HG02970 (cell line): ENCODE measurements around the gene GAS6.

ENCODE experiments used
- ATAC-seq: cut with Tn5 transposase; IDR thresholded peaks from one replicate; pipeline ENCODE4 v1.9.1; 2021; ENCODE audit warnings: mild to moderate bottlenecking, moderate library complexity, moderate number of reproducible peaks; ENCODE audit not compliant: unreplicated experiment, low FRiP score

GAS6 gene

DNA sequence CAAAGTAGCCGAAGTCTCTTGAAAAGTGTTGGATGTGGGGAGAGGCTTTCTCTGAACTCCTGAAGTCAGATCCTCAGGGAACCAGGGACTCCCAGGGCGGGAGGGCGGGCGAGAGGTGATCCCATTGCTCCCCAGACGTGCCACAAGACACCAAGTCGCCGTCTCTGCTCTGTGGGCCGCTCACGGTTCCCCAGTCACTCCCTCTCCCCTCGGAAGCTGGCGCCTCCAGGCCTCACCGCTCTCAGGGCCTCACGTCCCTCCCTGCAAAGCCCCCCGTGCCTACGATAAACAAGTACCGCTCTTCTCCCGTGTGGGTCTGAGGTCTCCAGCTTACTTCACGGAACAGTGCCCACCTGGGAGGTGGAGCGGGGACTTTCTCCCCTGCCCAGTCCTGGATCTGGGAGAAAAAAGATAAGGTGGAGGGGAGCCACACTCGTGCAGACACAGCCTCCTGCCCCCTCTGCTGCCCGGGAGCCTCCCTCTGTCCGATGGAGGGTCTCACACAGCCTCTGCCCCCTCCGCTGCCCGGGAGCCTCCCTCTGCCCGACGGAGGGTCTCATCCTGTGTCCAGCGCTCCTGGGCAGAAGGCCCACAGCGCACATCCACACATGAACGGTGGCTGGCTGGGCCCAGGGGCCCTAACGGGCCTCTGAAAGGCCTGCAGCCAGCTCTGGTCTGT lies 50.7 kb downstream of the GAS6 start:
- ATAC-seq = no peak

DNA sequence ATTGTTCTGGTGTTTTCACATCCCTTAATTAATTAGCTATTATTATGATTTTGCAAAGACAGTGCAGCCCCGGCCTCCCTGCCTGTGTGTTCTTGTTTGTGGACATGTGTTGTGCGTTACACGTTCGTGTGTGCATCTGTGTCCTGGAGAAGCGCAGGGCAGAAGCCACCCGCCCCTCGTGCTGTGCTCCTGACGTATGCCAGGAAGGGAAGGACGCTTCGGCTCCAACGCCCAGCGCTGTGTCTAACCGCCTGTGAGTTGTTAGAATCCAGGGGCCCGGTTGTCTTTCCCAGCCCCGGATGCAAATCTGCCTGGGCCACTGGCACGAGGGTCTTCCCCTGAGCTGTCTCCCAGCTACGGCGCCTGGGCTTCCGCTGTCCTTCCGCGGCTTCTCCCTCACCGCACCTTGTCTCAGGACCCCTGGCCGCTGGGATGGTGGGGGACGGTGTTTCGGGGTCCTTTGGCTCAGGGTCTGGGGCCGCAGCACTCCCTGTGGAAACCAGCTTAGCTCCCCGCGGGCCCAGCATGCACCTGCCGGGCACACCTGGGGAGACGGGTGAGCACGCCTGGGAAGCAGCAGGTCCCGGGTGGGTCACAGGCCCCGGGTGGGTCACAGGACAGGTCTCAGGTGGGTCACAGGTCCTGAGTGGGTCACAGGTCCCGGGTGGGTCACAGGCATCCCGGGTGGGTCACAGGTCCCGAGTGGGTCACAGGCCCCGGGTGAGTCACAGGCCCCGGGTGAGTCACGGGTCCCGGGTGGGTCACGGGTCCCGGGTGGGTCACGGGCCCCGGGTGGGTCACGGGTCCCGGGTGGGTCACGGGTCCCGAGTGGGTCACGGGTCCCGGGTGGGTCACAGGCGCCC lies 51.5 kb downstream of the GAS6 start:
- ATAC-seq = no peak

DNA sequence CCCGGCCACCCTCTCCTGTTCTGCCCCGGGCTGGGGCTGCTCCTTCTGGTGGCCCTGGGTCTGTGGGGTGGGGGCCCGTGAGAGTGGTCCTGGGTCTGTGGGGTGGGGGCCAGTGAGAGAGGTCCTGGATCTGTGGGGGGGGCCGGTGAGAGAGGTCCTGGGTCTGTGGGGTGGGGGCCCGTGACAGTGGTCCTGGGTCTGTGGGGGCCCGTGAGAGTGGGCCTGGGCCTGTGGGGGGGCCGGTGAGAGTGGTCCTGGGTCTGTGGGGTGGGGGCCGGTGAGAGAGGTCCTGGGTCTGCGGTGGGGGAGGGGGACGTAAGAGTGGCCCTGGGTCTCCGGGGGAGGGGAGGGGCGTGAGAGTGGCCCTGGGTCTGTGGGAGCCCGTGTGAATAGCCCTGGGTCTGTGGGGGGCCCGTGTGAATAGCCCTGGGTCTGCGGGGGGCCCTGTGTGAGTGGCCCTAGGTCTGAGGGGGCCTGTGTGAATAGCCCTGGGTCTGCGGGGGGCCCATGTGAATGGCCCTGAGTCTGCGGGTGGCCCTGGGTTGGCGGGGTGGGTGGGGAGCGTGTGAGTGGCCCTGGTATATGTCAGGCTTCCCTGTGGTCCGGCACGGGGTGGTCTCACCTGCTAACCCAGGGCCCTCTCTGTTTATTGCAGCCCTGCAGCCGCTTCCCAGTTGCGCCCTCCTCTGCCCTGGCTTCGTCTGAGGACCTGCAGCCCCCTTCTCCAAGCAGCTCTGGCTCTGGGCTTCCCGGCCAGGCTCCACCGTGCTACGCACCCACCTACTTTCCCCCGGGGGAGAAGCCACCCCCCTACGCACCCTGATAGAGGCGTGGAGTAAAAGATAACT lies 52.6 kb downstream of the GAS6 start:
- ATAC-seq = no peak

DNA sequence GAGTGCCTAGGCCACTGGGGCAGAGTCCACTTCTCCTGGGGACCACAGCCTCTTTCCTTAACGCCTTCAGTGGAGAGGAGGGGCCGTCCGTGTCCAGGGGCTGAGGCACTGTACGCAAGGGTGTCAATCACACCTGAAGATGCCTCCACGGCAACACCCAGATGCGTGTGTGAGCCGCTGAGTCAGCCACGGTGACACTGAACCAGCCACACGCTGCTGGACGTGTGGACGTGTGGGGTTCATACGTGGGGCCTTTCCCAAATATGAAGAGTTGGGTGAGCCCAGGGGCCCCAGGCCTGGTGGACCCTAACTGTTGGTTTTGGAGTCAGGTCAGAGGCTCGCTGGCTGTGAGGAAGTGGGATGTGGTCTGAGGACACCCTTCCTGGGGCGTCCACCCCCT lies 53.2 kb downstream of the GAS6 start:
- ATAC-seq = no peak

DNA sequence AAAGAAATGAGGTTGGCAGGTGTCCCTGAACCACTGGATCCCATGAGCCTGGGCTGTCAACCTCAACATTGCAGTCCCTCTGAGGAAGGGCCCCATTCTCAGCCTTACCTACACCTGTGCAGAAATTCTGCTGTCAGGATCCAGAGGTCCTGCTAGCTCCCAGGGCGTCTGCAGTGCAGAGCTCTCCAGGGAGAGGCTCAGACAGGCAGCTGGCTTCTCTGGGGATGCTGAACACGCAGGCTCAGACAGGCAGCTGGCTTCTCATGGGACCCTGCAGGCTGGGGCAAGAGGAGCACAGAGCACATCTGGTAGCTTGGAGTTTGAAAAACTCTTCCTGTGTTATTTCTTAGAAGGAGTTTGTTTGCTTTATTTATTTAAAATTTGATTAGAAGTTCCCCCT lies 53.9 kb downstream of the GAS6 start:
- ATAC-seq = no peak

DNA sequence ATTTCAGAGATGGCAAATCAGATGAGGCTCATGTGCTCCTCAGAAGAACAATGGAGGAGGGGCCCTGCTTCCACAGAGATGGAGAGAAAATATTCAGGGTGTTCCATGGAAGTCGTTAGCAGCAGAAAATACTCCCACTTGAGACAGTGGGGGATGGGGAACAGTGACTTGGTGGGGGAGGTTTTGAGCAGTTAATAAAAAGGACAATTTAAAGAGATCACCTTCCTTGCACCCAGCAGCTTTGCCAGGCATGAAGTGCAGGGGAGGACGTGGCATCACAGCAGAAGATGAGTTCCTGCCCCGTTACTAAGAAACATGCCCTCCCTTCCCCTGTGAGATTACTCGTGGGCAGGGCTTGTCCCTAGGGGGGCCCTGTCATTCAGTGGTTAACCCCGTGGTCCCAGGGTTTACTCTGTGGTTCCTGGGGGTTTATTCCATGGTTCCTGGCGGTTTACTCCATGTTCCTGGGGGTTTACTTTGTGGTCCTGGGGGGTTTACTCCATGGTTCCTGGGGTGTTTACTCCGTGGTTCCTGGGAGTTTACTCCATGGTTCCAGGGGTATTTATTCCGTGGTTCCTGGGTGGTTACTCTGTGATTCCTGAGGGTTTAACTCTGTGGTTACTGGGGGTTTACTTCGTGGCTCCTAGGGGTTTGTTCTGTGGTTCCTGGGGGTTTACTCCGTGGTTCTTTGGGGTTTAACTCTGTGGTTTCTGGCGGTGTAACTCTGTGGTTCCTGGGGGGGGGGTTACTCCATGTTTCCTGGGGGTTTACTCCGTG lies 55.6 kb downstream of the GAS6 start:
- ATAC-seq = no peak

DNA sequence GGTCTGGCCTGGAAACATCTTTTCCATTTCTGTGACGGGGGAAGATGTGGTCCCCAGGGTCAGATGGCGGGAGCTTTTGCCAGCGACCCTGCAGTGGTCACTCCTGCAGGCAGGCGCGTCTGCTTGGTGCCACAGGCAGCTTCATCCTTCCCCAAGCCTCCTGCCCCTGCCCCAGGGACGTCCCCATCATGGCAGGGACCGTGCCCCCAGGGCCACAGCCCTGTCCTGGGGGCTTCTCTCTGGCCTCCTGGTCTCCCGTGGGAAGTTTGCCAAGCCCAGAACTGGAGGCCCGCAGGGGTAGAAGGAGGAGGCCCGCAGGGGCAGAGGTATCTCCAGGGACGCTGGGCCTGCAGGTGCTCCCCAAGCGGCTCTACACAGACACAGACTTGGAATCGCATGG lies 57.4 kb downstream of the GAS6 start:
- ATAC-seq = no peak

DNA sequence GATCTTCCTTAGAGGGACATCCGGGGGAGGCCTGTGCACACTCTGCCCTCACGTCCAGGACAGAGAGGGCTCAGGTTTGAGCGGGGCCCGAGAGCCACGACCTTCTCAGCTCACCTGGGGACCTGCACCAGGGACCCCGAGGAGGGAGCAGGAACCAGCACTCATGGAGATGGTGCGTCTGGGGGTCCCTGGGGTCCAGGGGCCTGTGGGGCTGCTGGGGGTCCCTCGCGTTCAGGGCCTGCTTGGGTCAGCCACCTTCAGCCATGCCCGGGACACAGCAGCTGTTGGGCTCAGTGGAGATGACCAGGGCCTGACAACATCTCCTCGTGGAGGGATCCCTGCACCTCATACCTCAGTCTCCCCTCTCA lies 57.8 kb downstream of the GAS6 start:
- ATAC-seq = no peak

DNA sequence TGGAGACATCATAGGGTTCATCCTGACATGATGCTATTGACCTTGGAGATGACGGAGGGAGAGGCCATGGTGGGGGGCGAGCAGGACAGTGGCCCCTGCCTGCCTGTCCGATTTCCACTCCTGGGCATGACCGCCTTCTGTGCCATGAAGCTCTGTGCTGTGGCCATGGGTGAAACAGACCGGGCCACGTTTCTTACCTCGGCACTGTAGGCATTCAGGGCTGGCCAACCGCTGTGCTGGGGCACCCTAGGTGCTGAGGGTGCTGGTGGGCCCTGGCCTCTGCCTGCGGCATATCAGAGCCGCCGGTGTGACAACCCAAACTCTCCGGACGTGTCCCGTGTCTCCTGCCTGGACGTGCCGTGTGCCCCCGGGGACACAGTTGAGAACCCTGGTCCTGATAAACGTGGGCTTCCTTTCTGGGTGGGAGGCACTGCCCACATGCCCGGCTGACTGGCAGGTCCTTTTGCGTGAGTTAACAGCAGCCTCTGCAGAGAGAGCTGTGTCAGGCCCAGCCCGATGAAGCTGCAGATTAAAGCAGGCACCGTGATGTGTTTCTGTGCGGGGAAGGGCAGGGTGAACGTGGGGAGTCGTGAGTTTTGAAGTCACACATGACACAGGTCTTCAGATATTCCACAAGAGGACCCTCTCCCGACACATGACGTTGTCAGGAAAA lies 58.3 kb downstream of the GAS6 start:
- no peak for ATAC-seq

DNA sequence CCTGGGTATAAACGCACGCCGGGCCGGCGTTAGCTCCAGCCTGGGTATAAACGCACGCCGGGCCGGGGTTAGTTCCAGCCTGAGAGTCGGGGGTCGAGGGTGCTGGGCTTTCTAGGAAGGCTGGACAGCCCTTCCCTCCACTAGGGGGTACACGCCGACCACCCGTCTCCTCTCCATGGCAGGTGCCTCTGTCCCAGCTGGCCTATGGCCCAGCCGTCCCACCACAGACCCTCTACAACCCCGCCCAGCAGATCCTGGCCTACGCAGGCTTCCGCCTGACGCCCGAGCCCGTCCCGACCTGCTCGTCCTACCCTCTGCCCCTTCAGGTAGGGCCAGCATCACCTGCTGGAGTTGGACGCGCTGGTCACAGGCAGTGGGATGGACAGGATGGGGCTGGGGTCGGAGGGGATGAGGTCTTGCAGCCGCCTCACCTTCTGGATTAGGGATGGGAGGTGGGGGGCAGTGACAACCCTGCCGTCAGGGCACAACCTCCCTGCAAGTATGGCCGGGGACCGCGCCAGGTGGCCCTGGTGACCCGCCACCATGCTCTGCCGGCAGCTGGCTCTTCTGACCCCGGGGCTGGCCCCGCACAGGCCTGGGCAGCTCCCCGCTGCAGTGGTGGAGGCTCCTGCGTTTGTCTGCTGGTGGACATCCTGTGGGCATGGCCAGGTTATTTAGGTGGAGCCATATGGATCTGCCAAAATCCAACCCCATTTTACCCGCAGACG lies 59.0 kb downstream of the GAS6 start:
- no peak for ATAC-seq

DNA sequence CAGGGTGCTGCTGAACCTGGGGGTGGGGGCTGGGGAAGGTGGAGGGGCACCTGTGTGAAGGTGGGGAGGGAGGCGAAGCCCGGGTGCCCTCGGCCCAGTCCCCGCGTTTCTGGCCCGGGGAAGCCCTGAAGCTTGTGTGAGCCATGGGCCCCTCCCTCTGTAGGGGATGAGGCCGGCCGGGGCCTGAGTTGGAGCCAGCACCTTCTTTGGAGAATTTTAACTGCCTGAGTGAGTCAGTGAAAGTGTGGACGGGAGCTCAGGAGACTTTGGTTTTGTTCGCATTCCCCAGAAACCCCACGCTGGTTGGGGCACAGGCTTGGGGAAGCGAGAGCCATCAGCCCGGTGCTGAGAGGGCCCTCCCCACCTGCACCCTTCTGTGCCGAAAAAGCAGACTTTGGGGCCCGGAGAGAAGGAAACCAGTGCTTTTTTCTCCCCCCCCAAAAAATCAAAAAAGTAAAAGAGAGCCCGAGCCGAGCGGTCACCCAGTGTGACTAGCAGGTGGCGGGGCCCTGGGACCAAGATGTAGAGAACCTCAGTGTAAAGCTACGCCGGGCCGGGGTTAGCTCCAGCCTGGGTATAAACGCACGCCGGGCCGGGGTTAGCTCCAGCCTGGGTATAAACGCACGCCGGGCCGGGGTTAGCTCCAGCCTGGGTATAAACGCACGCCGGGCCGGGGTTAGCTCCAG lies 59.7 kb downstream of the GAS6 start:
- ATAC-seq = no peak

DNA sequence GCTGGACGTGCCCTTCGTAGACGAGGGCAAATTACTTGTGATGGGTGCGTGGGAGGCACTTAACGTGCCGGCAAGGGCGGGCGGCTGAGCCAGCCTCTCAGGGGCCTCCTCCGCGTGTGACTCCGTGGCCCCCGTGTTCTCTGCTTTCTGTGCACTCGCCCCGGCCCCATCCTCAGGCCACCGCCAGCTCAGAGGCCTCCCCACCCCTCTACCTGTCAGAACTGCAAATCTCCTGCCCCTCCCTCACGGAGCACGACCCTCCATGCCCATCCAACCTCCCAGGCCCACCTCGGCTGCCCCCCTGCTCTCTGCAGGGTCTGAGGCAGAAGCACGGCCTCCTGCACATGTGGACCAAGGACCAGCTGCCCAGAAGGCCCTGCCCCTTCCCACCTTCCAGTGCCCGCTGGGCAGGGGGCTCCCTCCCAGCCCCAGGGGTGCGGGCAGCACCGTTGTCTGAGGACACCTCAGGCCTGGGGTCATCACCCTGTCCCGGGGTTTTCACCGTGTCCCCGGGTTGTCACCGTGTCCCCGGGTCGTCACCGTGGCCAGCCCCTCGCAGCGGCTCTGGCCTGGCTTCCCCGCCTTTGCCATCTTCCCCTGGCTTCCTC lies 60.4 kb downstream of the GAS6 start:
- ATAC-seq = no peak

DNA sequence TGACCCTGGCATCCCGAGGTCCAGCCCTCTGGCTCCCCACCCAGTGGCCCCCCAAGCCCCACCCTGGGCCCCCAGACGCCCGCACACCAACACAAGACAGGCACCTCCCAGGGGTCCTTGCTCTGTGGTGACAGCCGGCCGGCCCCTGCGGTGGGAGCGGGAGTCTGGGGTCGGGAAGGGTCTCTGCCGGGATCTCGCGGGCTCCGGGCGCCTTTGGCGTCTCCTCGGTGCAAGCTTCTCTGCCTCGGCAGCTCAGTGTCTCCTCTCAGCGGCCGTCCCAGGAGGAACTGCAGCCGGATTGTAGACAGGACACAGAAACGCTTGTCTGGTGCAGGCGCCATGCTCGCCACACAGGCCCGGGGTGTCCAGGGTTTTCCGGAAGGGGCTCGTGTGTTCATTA lies 61.1 kb downstream of the GAS6 start:
- no peak for ATAC-seq

DNA sequence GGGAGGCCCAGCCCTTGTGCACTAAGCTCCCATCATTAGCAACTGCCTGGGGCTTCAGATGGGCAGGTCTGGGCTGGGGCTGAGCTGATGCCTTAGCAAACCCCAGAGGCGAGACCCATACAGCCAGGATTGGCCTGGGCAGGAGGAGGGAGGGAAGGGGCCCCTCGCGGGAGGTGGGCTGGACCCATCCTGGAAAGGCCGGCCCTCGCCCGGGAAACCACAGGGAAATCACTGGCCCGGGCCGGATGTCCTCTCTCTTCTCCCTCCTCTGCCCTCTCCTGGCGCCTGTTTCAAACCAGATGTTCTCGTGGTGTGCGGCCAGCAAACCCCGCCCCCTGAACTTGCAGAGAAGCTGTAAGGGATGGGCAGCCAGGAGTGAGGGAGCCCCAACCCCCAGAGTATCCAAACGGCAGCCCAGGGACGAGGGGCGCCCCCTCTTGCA lies 61.8 kb downstream of the GAS6 start:
- ATAC-seq = no peak

DNA sequence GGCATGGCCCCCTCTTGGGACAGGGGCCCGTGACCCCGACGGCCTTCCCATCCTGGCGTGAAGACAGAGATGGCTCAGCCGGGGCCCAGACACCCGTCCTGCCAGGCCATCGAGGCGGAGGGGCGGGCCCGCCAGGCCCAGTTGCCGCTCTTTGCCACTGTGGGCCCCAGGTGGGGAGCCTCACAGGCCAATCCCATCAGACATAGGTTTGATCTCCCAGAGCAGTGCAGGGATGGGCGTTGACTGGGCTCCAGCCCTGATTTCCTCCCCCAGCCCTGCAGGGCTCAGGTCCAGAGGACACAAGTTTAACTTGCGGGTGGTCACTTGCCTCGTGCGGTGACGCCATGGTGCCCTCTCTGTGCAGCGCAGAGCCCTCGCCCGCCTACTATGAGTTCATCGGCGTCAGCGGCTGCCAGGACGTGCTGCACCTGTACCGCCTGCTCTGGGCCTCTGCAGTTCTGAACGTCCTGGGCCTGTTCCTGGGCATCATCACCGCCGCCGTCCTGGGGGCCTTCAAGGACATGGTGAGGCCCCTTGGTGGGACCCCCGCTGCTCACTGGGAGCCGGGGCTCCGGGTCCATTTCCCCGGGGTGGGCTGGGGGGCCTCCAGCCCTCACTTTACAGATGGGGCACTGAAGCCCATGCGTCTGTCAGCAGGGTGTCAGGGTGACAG lies 62.5 kb downstream of the GAS6 start:
- ATAC-seq = no peak

DNA sequence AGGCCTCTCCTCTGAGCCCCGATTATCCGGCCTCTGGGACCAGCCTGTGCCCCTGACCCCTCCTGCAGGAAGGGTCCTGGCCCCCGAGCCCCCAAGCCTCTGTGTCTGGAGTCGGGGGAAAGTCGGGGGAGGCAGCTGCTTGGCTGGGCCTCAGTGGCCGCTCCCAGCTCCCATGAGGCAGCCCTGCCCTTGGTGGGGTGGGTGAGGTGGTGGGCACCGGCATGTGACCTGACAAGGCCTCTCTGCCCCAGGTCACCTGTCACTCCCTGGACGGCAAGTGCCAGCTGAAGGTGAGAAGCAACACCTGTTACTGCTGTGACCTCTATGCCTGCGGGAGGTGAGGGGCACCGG lies 63.3 kb downstream of the GAS6 start:
- ATAC-seq = no peak

DNA sequence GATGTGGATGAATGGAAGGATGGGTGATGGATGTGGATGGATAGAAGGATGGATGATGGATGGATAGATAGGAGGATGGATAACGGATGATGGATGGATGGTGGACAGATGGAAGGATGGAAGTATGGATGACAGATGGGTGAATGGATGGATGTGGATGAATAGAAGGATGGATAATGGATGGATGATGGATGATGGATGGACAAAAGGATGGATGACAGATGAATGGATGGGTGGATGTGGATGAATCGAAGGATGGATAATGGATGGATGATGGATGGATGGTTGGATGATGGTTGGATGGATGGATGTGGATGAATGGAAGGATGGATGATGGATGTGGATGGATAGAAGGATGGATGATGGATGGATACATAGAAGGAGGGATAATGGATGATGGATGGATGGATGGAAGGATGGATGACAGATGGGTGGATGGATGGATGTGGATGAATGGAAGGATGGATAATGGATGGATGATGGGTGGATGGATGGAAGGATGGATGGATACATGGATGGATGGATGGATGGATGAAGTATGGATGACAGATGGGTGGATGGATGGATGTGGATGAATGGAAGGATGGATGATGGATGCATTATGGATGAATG lies 65.6 kb downstream of the GAS6 start:
- no peak for ATAC-seq
